Activated B cell treated with CpG ODN at 0.5 μM for 24 hours (primary cell): Measurements from ENCODE around the gene AGPS. TPM values are rescaled to one million over a fixed set of nuclear protein-coding genes. Genes with fewer than 3 reads are reported as not detected.

Experiments
- ATAC-seq: fragments of 200-7000 bp; cut with Tn5 transposase; one replicate; pipeline ENCODE4 v1.10.0; 2021; ENCODE audit warnings: low read depth, mild to moderate bottlenecking, moderate library complexity
- CTCF ChIA-PET: fragments of 350-600 bp; sonication (Branson Sonifier 250); formaldehyde crosslinking; loops from one replicate; lab custom pipeline; 2021; ENCODE audit warnings: antibody characterized with exemption; lab: Charles Lee
- POLR2A ChIA-PET: fragments of 350-600 bp; sonication (Branson Sonifier 250); formaldehyde crosslinking; loops from one replicate; lab custom pipeline; 2021; ENCODE audit warnings: antibody characterized with exemption; lab: Charles Lee
- DNase-seq: peaks from one replicate; pipeline ENCODE4 v3.0.0; 2022
- H3K27ac Mint-ChIP-seq: one replicate; pipeline ENCODE4 v1.8.0; 2020; ENCODE audit warnings: mixed read lengths
- H3K27me3 Mint-ChIP-seq: one replicate; pipeline ENCODE4 v1.8.0; 2021; ENCODE audit warnings: mixed read lengths
- H3K36me3 Mint-ChIP-seq: one replicate; pipeline ENCODE4 v1.8.0; 2021; ENCODE audit warnings: low read depth, mixed read lengths
- H3K4me1 Mint-ChIP-seq: one replicate; pipeline ENCODE4 v1.8.0; 2021; ENCODE audit warnings: mixed read lengths
- H3K4me3 Mint-ChIP-seq: one replicate; pipeline ENCODE4 v1.8.0; 2020; ENCODE audit warnings: mild to moderate bottlenecking, mixed read lengths
- H3K9me3 Mint-ChIP-seq: one replicate; pipeline ENCODE4 v1.8.0; 2020; ENCODE audit warnings: mixed read lengths
- intact Hi-C: fragments of 100-400 bp; cut with micrococcal nuclease; formaldehyde crosslinking; loops from one replicate; pipeline ENCODE4 v1.15.1; 2024
- total RNA-seq: library from RNA; stranded (reverse); gene quantifications from 2 replicates; pipeline ENCODE4 v1.2.3, GENCODE V29; 2022
- TF ChIP-seq, protein P1 (sequence below): fragments of 200-600 bp; IDR thresholded peaks from one replicate; pipeline ENCODE4 v1.8.0; 2022; ENCODE audit warnings: antibody characterized with exemption, mild to moderate bottlenecking

Gene AGPS
- total RNA-seq, 1 donor from 2014 or later = 29.9 TPM

- CTCF ChIA-PET = no interaction called here
- TF ChIP-seq, protein P1, sequence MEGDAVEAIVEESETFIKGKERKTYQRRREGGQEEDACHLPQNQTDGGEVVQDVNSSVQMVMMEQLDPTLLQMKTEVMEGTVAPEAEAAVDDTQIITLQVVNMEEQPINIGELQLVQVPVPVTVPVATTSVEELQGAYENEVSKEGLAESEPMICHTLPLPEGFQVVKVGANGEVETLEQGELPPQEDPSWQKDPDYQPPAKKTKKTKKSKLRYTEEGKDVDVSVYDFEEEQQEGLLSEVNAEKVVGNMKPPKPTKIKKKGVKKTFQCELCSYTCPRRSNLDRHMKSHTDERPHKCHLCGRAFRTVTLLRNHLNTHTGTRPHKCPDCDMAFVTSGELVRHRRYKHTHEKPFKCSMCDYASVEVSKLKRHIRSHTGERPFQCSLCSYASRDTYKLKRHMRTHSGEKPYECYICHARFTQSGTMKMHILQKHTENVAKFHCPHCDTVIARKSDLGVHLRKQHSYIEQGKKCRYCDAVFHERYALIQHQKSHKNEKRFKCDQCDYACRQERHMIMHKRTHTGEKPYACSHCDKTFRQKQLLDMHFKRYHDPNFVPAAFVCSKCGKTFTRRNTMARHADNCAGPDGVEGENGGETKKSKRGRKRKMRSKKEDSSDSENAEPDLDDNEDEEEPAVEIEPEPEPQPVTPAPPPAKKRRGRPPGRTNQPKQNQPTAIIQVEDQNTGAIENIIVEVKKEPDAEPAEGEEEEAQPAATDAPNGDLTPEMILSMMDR = no peak
- ATAC-seq (no peak), DNase-seq (no peak)
- H3K27me3 Mint-ChIP-seq = no peaks in the 10 kb centered on the region
- H3K27ac Mint-ChIP-seq = no peak overlapping the region
- H3K9me3 Mint-ChIP-seq = no peaks in the 10 kb centered on the region
- POLR2A ChIA-PET = no interaction called here
- no peaks in the 10 kb centered on the region for H3K4me1 Mint-ChIP-seq
- H3K4me3 Mint-ChIP-seq = no peak overlapping the region
- intact Hi-C loops = no loop called here
- H3K36me3 Mint-ChIP-seq = no peaks in the 10 kb centered on the region
These were observed 179.7 kb downstream of the AGPS start for GRCh38 chr2:177572236-177572671.

DNA sequence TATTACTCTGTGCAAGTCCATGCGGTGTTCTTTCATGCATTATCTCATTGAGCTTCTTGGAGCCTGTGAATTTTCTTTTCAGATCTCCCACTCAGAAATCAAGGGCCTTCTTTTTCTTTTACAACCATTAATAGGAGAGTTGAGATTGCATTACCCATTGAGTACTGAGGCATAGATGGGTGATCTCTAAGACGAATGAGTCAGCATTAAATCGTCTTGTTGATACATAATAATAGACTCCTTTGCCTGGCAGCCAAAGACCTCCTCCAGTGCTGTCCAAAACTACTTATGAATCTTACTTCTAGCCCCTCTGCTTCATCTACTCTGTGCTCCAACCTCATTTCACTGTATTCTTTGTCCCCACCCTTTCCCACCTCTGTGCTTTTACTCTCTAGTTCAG, 180.5 kb downstream of the AGPS start:
- DNase-seq = no peak
- H3K4me3 Mint-ChIP-seq = no peak overlapping the region
- CTCF ChIA-PET = no interaction called here
- no peaks in the 10 kb centered on the region for H3K27me3 Mint-ChIP-seq
- H3K36me3 Mint-ChIP-seq = no peaks in the 10 kb centered on the region
- TF ChIP-seq, protein P1 = no peak
- H3K9me3 Mint-ChIP-seq = no peaks in the 10 kb centered on the region
- ATAC-seq = no peak
- POLR2A ChIA-PET = no interaction called here
- intact Hi-C loops = no loop called here
- H3K4me1 Mint-ChIP-seq = no peaks in the 10 kb centered on the region
- no peak overlapping the region for H3K27ac Mint-ChIP-seq

DNA sequence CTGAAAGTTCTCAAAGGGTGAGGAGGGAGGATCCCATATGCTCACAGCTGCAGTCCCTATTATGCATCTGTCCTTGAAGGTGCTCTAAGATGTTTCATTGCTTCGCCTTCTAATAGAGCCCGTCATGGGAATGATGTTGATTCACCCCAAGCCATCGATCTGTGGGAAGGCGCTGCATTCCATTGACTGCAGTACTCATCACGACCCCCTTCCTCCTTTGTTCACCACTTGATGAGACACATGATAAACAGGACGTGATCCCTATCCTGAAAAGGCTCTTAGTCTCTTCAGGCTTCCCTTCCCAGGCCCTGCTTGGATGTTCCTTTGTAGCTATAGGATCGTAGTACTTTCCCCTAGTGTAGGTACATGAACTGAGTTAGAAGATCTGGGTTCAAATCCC, 181.8 kb downstream of the AGPS start:
- Mint-ChIP-seq H3K9me3 (no peaks in the 10 kb centered on the region), H3K27me3 (no peaks in the 10 kb centered on the region), H3K4me3 (no peak overlapping the region), H3K36me3 (no peaks in the 10 kb centered on the region), H3K4me1 (no peaks in the 10 kb centered on the region), H3K27ac (no peak overlapping the region)
- TF ChIP-seq, protein P1 = no peak
- CTCF ChIA-PET = no interaction called here
- DNase-seq (no peak), ATAC-seq (no peak)
- intact Hi-C loops = no loop called here
- POLR2A ChIA-PET = no interaction called here

- Mint-ChIP-seq H3K4me1 (no peaks in the 10 kb centered on the region), H3K27ac (no peak overlapping the region), H3K27me3 (no peaks in the 10 kb centered on the region), H3K4me3 (no peak overlapping the region), H3K9me3 (no peaks in the 10 kb centered on the region), H3K36me3 (no peaks in the 10 kb centered on the region)
- intact Hi-C loops = no loop called here
- ATAC-seq (no peak), DNase-seq (no peak)
- TF ChIP-seq, protein P1 = no peak
- ChIA-PET CTCF (no interaction called here), POLR2A (no interaction called here)
These were observed 182.8 kb downstream of the AGPS start for GRCh38 chr2:177575358-177575757.

GRCh38 chr2:177577075-177577474, 184.5 kb downstream of the AGPS start:
- no peak overlapping the region for H3K27ac Mint-ChIP-seq
- no peaks in the 10 kb centered on the region for H3K9me3 Mint-ChIP-seq
- intact Hi-C loops = no loop called here
- TF ChIP-seq, protein P1 = no peak
- H3K4me3 Mint-ChIP-seq = no peak overlapping the region
- peaks cover 3% of the 10 kb centered on the region for H3K27me3 Mint-ChIP-seq
- H3K36me3 Mint-ChIP-seq = no peaks in the 10 kb centered on the region
- POLR2A ChIA-PET = no interaction called here
- CTCF ChIA-PET = no interaction called here
- ATAC-seq (no peak), DNase-seq (no peak)
- H3K4me1 Mint-ChIP-seq = no peaks in the 10 kb centered on the region
